Stimulated activated CD4-positive, alpha-beta T cell treated with anti-CD3 and anti-CD28 coated beads, Interleukin-12 subunit alpha, Interleukin-12 subunit beta, amount 100 ng/mL, for 4 hours (primary cell): ENCODE results near the gene OAT.

Experiments used
- DNase-seq: peaks from one replicate; pipeline ENCODE4 v3.0.0-alpha.2; 2020

OAT gene

GRCh38 chr10:124394583-124394982, 24.1 kb downstream of the OAT start:
- no peak for DNase-seq

- DNase-seq = no peak
Observed at GRCh38 chr10:124392626-124393342, 25.9 kb downstream of the OAT start.

DNA sequence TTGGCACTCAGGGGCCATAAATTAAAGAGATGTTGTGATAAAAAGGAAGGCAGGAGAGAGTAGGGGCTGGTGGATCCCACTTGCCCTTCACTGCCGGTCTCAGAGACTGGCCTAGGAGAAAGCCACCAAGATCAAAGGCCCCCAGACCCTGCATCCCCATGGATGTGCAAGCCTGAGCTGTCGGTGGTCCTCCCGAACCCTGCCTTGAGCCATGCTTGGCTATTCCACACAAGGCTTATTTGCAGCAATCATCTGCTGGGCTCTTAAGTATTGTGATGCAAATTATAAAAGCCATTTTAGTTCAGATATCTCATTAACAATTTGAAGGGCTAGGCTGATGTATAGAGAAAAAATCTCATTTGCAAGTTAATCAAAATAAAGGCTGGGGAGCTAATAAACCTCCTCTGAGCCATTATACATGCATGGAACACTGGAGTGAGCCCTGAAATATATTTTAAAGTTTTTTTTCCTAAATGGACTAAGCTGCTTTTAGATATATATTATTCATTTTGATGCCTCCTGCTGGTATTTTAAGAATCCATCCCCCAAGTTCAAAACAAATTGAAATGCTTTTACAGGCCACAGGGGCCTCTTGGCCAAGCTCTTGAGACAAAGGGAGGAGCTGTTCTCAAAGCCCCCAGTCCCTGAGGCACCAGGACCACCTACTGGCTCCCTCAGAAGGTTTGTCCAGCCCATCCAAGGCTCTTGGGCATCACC, 28.1 kb downstream of the OAT start:
- DNase-seq = no peak

DNA sequence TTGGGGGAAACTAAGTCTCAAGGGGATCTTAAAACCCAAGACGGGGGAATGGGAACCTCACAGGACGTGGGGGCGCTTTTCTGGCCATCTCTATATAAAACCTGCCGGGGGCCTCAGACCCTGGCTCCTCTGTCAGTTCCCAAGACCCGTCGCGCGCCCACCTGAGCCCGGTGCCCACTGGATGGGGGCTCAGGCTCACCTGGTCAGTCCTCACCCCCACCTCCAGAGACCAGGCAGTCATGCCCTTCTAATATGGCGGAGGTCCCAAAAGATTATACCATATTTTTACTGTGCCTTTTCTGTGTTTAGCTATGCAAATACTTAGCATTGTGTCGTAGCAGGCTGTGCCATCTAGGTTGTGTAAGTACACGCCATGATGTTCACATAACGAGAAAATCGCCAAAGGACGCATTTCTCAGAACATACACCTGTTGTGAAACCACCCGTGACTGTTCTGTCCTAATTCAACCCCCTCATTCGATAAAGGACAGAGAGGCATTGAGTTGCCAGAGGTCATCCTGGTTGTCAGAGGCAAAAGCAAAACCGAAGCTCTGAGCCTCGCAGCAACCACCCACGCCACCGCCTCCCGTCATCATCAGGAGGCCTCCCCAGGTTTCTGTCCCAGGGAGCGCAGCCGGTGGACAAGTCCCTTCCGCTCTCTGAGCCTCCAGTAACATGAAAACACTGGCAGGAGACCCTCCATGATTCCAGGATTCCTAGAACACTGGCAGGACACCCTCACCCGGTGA, 28.9 kb downstream of the OAT start:
- DNase-seq = no peak

- peak; percentile 95 for DNase-seq
Observed at GRCh38 chr10:124388823-124389612, 29.7 kb downstream of the OAT start.

DNA sequence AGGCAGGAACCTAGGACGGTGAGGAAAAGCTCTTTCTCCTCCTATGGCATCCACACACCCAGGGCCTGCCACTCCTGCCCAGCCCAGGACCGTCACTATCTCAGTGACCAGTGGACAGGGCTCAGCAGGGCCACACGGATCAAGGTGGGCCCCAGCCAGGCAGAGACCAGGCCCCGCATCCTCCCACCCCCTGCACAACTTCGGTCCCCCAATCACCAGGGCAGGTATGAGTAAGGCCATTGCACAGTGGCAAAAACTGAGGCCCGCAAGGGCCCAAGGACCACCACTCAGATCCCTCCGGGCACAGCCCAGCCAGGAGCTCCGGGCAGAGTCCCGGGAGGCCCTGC, 30.3 kb downstream of the OAT start:
- no peak for DNase-seq

- DNase-seq = no peak
Observed at GRCh38 chr10:124387078-124387874, 31.4 kb downstream of the OAT start.

DNA sequence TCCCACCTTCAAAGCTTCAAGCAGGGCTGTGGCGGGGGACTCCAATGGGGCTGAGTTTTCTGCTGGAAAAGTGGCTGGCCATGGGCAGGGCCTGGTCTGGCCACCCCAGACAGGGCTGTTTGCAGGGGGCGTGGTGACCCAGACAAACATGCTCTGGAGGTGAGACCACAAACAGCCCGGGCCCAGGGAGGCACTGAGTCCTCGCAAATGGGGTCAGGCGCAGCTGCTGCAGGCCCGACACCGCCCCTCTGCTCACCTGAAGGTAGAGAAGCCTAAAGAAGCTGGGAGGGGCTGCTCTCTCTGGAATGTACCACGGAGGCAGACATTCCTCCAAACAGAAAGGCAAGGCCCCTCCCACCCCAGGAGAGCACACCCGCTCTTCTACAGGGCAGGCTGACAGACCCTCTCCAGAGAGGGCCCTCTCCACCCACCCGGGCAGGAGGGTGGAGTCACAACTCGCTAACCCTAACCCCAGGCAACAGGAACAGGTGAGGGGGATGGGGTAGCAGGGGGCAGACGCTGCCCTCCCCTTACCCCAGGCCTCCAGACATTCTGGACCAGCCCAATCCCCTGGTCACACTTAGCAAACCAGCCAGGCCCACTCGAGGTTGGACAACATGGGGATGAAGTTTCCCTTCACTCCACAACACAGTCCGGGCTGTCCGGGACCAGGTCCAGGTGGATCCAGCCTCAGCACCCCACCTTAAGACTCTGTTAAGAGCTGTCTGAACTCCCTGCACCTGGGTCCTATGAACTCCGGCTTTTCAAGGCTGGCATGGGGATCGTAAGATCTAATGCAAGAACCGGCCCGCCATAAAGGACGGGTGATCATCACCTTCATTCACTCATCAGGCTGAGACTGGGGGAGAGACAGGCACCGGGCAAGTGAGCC, 32.3 kb downstream of the OAT start:
- DNase-seq = no peak

DNA sequence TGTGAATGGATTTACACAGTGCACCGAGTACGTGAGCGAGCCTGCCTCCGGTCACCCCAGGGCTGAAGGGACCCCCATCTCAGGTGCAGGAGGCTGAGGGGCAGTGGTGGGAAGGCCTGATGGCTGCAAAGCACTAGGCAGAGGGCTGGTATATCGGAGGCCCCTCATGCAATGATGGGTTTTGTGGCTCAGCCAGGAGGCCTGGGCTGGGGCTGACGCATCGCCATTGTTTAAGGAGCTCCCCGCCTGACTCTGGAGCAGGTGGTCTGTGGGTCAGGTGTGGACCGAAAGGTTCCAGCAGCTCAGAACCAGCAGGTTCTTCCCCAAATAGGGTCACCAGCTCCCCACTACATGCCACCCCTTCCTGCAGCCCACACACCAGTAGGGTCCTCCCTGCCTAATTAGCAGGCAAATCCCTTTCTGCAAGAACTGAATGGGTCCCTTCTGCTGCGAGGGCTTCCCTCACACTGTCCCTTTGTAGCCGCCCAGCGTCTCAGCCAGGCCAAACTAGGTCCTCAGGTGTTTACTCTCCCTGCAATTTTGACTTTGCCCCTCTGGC, 33.0 kb downstream of the OAT start:
- no peak for DNase-seq

GRCh38 chr10:124384591-124385190, 34.0 kb downstream of the OAT start:
- no peak for DNase-seq

DNA sequence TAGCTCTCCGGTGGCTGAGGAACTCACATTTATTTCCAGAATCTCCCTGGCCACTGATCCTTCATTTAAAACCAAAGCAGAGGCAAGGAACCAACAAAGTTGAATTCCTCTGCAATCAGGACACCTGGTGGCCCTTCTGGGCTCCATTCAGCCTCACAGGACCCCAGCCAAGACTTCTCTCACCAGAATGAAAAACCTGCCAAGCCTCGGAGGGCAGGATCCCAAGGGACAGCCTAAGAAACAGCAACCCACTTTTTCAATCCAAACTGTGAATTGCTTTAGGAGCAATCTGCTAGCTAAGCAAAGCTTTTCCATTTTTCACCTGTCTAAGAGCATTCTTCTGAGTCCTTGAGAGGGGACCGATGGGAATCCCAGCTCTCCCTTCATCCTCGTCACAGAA, 34.6 kb downstream of the OAT start:
- no peak for DNase-seq

DNA sequence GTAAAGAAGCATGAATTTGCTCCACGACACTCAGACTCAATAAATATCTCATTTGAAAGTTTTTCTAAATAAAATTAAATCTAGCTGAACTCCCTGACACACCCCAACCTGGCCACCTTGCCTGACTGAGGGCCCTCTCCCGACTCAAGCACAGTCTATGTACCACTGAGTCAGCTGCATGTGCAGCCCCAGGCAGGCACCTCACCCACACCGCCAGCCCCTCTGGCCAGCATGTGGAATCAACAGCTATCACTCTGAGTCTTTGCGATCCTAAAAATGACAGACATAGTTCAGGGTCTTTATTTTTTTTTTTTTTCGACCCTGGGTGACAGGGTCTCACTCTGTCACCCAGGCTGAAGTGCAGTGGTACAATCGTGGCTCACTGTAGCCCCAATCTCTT, 35.2 kb downstream of the OAT start:
- no peak for DNase-seq

DNA sequence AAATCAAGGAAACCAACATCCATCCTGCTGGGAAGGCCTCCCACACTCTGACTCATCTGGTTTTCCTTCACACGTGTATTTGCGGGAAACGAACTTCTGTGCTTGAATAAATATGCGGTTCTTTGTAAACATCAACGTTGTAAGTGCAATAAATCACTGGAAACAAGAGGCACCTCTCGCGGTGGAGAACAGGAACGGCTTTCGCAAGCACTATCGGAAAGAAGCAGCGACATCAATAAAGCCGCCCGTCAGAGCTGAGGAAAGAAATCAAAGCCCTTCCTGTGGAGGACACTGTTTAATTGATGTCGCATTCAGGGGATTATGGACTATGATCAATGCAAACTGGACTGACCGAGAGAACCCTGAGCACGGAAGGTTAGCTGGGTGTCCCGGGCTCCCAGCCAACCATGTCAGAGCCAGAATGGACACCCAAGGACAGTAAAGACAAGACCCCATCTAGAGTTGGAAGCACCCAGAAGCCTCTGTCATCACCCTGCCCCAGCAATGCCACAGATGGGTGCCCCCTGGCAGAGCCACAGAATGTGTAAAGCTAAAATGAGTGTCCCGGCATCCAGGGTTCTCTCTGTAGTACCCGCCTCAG, 37.6 kb downstream of the OAT start:
- DNase-seq = no peak

DNA sequence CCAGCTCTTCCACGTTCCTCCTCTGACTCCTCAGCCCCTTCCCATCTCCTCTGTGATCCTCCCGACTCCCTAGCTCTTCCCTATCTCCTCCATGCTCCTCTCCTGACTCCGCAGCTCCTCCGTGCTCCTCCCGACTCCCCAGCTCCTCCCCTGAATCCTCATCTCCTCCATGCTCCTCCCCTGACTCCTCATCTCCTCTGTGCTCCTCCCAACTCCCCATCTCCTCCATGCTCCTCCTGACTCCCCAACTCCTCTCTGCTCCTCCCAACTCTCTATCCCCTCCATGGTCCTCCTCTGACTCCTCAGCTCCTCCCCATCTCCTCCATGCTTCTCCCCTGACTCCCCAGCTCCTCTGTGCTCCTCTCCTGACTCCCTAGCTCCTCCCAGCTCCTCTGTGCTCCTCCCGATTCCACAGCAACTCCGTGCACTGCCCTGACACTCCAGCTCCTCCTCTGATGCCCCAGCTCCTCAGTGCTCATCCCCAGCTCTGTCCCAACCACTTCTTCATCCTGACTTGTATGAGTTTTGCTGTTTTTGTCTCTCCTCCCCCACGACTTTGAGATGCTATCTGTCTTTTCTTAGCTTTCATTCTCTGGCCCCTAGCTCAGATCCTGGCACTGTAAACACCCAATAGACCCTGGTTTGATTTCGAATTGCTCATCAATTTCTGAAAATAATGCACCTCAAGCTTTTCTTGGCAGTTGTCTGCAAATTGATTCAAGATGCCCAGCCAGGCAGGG, 38.3 kb downstream of the OAT start:
- DNase-seq = no peak

DNA sequence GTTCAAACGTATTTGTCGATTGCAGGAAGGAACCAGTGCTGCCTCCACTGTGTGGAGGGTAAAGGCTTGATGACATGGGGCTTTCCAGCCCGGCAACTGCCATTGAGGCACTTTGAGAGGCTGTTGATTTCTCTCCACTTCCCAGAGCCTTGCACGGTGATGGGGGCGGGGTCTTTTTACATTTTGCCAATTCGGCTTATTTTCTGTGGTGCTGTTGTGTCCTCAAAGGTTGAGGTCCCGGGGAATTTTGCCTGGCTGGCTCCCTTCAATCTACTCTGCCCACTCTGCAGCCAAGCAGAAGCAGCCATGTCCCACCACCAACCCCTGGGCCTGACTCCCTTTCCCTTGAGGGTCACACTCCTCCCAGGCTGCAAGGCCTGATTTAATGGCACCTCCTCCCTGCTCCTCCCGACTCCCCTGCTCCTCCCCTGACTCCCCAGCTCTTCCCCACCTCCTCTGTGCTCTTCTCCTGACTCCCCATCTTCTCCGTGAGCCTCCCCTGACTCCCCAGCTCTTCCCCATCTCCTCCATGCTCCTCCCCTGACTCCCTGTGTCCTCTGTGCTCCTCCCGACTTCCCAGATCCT, 39.0 kb downstream of the OAT start:
- DNase-seq = no peak

DNA sequence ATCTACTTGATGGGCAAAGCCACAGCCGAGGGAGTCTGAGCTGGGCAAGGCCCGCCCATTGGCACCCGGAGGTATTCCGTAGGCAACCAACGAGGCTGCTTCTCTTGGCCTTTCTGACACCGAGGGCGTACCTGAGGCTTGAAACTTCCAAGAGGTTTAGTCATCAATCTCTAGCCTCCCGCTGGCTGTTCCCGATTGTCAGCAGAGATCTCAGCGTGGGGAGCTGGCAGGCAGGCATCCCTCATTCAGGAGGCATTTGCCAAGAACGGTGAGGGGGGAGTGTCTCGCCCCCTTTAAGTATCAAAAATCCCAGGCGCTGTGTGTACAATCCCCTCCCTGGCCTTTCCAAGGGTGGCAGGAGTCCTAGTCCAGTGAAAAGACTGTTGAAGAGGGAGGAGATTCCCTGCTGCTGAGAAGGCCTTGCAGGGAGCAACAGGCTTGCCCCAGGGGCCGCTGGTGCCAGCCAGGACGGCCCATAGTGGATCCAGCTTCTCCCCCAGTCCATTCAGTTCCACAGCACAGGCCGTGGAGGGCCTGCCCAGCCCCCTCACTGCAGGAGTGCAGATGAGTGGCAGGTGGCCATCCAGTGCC, 39.7 kb downstream of the OAT start:
- DNase-seq = no peak

GRCh38 chr10:124378271-124378670, 40.5 kb downstream of the OAT start:
- no peak for DNase-seq

GRCh38 chr10:124377101-124377500, 41.6 kb downstream of the OAT start:
- DNase-seq = no peak

GRCh38 chr10:124376411-124376810, 42.3 kb downstream of the OAT start:
- DNase-seq = no peak
